ENCODE measurements around the gene GLP1R. TPM values are rescaled to one million over a fixed set of nuclear protein-coding genes. Genes with fewer than 3 reads are reported as not detected.

GLP1R gene
- total RNA-seq, 1 experiment from 2014 or later, result 1.8 TPM

- TF ChIP-seq FOXP4 (CRISPR knock-in tag; IDR thresholded peaks at IDR 0.05), result no peak
- TF ChIP-seq CBFB (CRISPR knock-in tag; IDR thresholded peaks at IDR 0.05; ENCODE audit: low read depth), result no peak
- no peak for TF ChIP-seq ZNF671 (CRISPR knock-in tag; IDR thresholded peaks at IDR 0.05)
- no peak for TF ChIP-seq ARID4B (CRISPR knock-in tag; IDR thresholded peaks at IDR 0.05; ENCODE audit: borderline replicate concordance)
- no peak for TF ChIP-seq ELF4 (CRISPR knock-in tag; IDR thresholded peaks at IDR 0.05; ENCODE audit: low read depth)
- TF ChIP-seq ETV6 (CRISPR knock-in tag; IDR thresholded peaks at IDR 0.05), result no peak
These were observed 30.9 kb downstream of the GLP1R start (continued) for GRCh38 chr6:39079197-39080125.

GRCh38 chr6:39080246-39080875 lies 31.8 kb downstream of the GLP1R start:
- ATAC-seq (no peak), DNase-seq (ENCODE audit: low spot score) (no peak)
- Mint-ChIP-seq H3K27ac (no peak overlapping the region), H3K9me3 (no peaks in the 10 kb centered on the region), H3K4me1 (peaks cover 5% of the 10 kb centered on the region; the same call in 1 of the 2 replicates), H3K36me3 (no peaks in the 10 kb centered on the region), H3K4me3 (no peak overlapping the region), H3K27me3 (ENCODE audit: low read depth) (no peaks in the 10 kb centered on the region; the same call in 1 of the 2 replicates)
- CTCF ChIA-PET, result interaction anchor here (1.4 kb wide), 1 partner anchor 83 kb away, joined by 4 read pairs; no protein-coding TSS in a partner anchor
- POLR2A ChIA-PET, result no interaction called here
- TF ChIP-seq E2F5 (CRISPR knock-in tag; IDR thresholded peaks at IDR 0.05), result no peak
- no peak for TF ChIP-seq IRF1 (CRISPR knock-in tag; IDR thresholded peaks at IDR 0.05)
- TF ChIP-seq MYBL2 (CRISPR knock-in tag; IDR thresholded peaks at IDR 0.05), result no peak
- no peak for TF ChIP-seq CREB1 (CRISPR knock-in tag; IDR thresholded peaks at IDR 0.05)
- TF ChIP-seq RORB (CRISPR knock-in tag; IDR thresholded peaks at IDR 0.05), result no peak
- TF ChIP-seq ZNF281 (CRISPR knock-in tag; IDR thresholded peaks at IDR 0.05), result no peak
- TF ChIP-seq AFF4 (CRISPR knock-in tag; IDR thresholded peaks at IDR 0.05; ENCODE audit: borderline replicate concordance), result no peak
- TF ChIP-seq AR (CRISPR knock-in tag; IDR thresholded peaks at IDR 0.05), result no peak
- TF ChIP-seq ELF4 (CRISPR knock-in tag; IDR thresholded peaks at IDR 0.05; ENCODE audit: low read depth), result no peak
- TF ChIP-seq ZNF121 (CRISPR knock-in tag; IDR thresholded peaks at IDR 0.05), result no peak

All from WTC11 (cell line).